Activated naive CD4-positive, alpha-beta T cell treated with anti-CD3 and anti-CD28 coated beads, Interleukin-2, amount 50 U/mL, for 24 hours (primary cell): Measurements from ENCODE around the gene GAS2L3.
"Not testable (repeated sequence)": the region's sequence is repeated elsewhere in the genome, so short reads cannot be mapped to it uniquely, and the experiment has no call there.

Experiments used
- H3K27ac Mint-ChIP-seq: one replicate; pipeline ENCODE4 v1.8.0; 2021; ENCODE audit warnings: mild to moderate bottlenecking, mixed read lengths
- H3K27me3 Mint-ChIP-seq: one replicate; pipeline ENCODE4 v1.8.0; 2021; ENCODE audit warnings: mixed read lengths
- H3K36me3 Mint-ChIP-seq: one replicate; pipeline ENCODE4 v1.8.0; 2021; ENCODE audit warnings: mixed read lengths
- H3K4me1 Mint-ChIP-seq: one replicate; pipeline ENCODE4 v1.8.0; 2021; ENCODE audit warnings: mixed read lengths
- H3K4me3 Mint-ChIP-seq: one replicate; pipeline ENCODE4 v1.8.0; 2021; ENCODE audit warnings: mild to moderate bottlenecking, mixed read lengths
- H3K9me3 Mint-ChIP-seq: one replicate; pipeline ENCODE4 v1.8.0; 2021; ENCODE audit warnings: mixed read lengths

The GAS2L3 gene

DNA sequence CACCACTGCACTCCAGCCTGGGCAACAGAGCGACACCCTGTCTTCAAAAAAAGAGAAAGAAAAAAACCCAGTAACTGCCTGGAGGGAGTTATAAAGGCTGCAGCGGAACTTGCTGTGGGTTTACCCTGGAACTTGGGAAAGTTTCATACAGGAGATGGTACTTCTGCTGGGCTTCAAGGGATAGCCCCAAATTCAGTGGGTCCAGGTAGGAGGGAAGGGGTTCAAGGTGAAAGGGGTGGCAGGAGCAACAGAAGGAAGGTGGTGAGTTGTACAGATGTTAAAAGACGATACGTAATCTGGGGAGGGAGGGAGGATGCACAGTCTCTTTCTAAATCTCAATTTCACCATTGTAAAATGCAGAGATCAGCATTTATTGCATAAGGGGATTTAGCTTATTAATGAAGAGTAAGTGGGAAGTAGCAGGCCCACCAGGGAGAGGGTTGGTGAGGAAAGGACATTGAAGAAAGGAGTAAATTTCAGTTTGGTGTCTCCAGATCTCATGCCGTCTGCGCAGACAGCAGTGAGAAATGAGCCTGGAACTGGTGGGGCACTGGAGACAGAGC is 8.5 kb upstream of the GAS2L3 start:
- Mint-ChIP-seq H3K9me3 (no peaks in the 10 kb centered on the region), H3K27me3 (peaks cover 27% of the 10 kb centered on the region), H3K4me3 (no peak overlapping the region), H3K27ac (no peak overlapping the region), H3K4me1 (no peaks in the 10 kb centered on the region), H3K36me3 (no peaks in the 10 kb centered on the region)

- Mint-ChIP-seq H3K36me3 (no peaks in the 10 kb centered on the region), H3K4me1 (no peaks in the 10 kb centered on the region), H3K27ac (no peak overlapping the region), H3K9me3 (no peaks in the 10 kb centered on the region), H3K4me3 (no peak overlapping the region), H3K27me3 (peaks cover 26% of the 10 kb centered on the region)
Observed at GRCh38 chr12:100565987-100566545, 7.4 kb upstream of the GAS2L3 start.

DNA sequence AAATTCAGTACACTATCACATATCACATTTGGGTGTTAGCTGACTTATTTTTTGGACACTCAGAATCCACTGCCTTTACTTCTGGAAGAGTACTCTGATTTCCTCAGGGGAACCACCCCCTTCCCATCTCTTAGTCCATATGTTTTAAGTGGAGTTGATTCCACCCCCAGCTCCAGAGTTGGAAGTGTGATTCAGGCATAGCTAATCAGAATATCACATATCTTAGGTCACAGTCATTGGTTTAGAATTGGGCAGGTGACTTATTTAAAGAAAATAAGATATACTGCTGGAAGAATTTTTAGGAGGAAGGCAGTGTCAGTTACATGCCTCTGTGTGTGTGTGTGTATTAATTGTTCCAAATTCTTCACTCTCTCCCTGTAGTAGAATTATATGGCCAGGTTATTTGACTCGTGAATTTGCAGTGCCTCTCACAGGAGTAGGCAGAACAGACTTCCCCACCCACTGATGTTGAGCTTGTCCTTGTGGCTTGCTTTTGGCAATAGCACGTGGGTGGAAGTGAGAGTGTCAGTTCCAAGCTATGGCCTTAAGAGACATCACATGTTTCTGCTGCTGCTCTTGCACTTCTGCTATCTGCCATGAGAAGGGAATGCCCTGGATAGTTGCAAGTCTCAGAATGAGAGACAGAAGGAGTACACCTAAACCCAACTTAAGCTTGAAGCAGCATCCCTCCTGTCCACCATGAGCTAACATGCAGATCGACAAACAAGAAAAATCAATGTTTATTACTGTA is 6.4 kb upstream of the GAS2L3 start:
- Mint-ChIP-seq H3K9me3 (no peaks in the 10 kb centered on the region), H3K27me3 (peaks cover 27% of the 10 kb centered on the region), H3K27ac (no peak overlapping the region), H3K4me3 (no peak overlapping the region), H3K36me3 (no peaks in the 10 kb centered on the region), H3K4me1 (no peaks in the 10 kb centered on the region)

DNA sequence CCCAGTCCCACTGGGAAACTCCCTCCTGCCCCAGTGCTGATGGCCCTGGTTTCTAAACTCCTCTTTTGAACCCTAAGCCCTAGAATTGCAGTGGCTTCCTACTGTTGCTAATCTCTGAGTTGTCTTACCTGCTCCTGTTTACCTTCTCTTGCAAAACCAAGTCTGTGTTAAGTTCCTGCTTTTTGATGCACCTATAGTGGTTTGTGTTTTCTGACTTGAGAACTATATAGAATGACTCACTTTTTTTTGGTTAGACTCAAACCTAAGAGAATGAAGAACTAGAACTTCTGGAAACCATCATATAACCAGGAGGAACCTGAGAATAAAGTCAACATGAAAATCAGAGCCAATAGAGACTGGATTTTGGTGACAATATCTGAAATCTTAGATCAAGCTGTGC is 5.5 kb upstream of the GAS2L3 start:
- no peak overlapping the region for H3K27ac Mint-ChIP-seq
- H3K27me3 Mint-ChIP-seq: peaks cover 27% of the 10 kb centered on the region
- H3K9me3 Mint-ChIP-seq: no peaks in the 10 kb centered on the region
- no peaks in the 10 kb centered on the region for H3K36me3 Mint-ChIP-seq
- H3K4me3 Mint-ChIP-seq: no peak overlapping the region
- no peaks in the 10 kb centered on the region for H3K4me1 Mint-ChIP-seq

- Mint-ChIP-seq H3K36me3 (no peaks in the 10 kb centered on the region), H3K27ac (no peak overlapping the region), H3K4me1 (peaks cover 9% of the 10 kb centered on the region), H3K4me3 (peak overlapping the region; percentile 32), H3K9me3 (no peaks in the 10 kb centered on the region), H3K27me3 (peaks cover 16% of the 10 kb centered on the region)
Observed at GRCh38 chr12:100572184-100572583, 1.3 kb upstream of the GAS2L3 start.

GRCh38 chr12:100574187-100575074 is 947 bp downstream of the GAS2L3 start:
- no peak overlapping the region for H3K27ac Mint-ChIP-seq
- peaks cover 9% of the 10 kb centered on the region for H3K4me1 Mint-ChIP-seq
- peaks cover 9% of the 10 kb centered on the region for H3K27me3 Mint-ChIP-seq
- no peaks in the 10 kb centered on the region for H3K36me3 Mint-ChIP-seq
- H3K9me3 Mint-ChIP-seq: no peaks in the 10 kb centered on the region
- peak overlapping the region; percentile 92 for H3K4me3 Mint-ChIP-seq

DNA sequence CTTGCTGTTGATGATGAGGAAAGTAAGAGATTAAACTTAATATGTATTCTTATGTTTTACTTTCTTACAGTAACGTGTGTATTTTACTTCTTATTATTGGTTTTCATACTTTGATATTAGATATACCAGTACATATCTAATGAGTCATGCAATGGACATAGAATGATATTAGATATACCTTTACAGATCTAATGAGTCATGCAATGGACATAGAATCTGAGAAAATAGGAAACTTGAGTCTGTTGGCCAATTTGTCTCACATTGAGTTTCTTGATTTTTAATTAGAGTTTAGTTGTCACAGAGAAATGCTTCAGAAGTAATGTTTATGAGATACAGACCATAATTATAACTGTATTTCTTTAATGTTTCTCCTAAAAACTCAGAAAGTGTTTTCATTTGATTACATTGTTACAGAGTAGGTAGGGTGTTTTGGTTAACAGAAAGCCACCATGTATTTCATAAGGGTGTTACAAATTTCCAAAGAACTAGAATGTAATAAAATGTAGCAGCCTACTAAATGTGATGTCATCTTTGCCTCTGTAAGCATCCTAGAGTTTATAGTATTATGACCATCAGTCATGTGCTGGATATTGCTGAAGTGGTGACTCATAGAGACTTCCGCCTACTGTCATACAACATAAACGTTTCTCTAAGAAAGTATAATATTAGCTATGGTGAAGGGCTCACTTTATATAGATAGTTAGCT is 3.0 kb downstream of the GAS2L3 start:
- Mint-ChIP-seq H3K4me1 (peaks cover 9% of the 10 kb centered on the region), H3K27me3 (peaks cover 9% of the 10 kb centered on the region), H3K9me3 (no peaks in the 10 kb centered on the region), H3K27ac (no peak overlapping the region), H3K36me3 (no peaks in the 10 kb centered on the region), H3K4me3 (no peak overlapping the region)

DNA sequence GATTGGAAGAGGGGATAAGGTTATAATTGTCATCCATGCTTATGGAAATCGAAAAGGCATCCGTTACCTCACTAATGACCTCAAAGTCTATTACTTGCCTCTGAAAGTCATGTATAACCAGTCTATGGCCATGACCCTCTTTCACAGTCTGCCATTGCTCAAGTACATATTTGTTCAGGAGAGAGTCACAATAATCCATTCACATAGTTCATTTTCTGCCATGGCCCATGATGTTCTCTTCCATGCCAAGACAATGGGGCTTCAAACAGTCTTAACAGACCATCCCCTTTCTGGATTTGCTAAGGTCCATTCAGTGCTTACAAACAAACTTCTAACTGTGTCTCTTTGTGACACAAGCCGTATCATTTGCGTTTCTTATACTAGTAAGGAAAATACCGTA is 5.4 kb downstream of the GAS2L3 start:
- no peak overlapping the region for H3K4me3 Mint-ChIP-seq
- H3K36me3 Mint-ChIP-seq: no peaks in the 10 kb centered on the region
- H3K27me3 Mint-ChIP-seq: peaks cover 10% of the 10 kb centered on the region
- H3K4me1 Mint-ChIP-seq: peaks cover 6% of the 10 kb centered on the region
- H3K27ac Mint-ChIP-seq: no peak overlapping the region
- H3K9me3 Mint-ChIP-seq: peaks cover 4% of the 10 kb centered on the region

GRCh38 chr12:100579844-100580243 is 6.4 kb downstream of the GAS2L3 start:
- Mint-ChIP-seq H3K9me3 (peaks cover 4% of the 10 kb centered on the region), H3K36me3 (no peaks in the 10 kb centered on the region), H3K27me3 (peaks cover 7% of the 10 kb centered on the region), H3K27ac (no peak overlapping the region), H3K4me1 (no peaks in the 10 kb centered on the region), H3K4me3 (no peak overlapping the region)

GRCh38 chr12:100584256-100584655 is 10.8 kb downstream of the GAS2L3 start:
- Mint-ChIP-seq H3K27me3 (peaks cover 13% of the 10 kb centered on the region), H3K9me3 (peaks cover 19% of the 10 kb centered on the region), H3K27ac (no peak overlapping the region), H3K36me3 (no peaks in the 10 kb centered on the region), H3K4me3 (no peak overlapping the region), H3K4me1 (no peaks in the 10 kb centered on the region)

- peaks cover 5% of the 10 kb centered on the region for H3K9me3 Mint-ChIP-seq
- H3K27ac Mint-ChIP-seq: no peak overlapping the region
- no peak overlapping the region for H3K4me3 Mint-ChIP-seq
- no peaks in the 10 kb centered on the region for H3K36me3 Mint-ChIP-seq
- no peaks in the 10 kb centered on the region for H3K4me1 Mint-ChIP-seq
- no peaks in the 10 kb centered on the region for H3K27me3 Mint-ChIP-seq
Observed at GRCh38 chr12:100591979-100592378, 18.5 kb downstream of the GAS2L3 start.

DNA sequence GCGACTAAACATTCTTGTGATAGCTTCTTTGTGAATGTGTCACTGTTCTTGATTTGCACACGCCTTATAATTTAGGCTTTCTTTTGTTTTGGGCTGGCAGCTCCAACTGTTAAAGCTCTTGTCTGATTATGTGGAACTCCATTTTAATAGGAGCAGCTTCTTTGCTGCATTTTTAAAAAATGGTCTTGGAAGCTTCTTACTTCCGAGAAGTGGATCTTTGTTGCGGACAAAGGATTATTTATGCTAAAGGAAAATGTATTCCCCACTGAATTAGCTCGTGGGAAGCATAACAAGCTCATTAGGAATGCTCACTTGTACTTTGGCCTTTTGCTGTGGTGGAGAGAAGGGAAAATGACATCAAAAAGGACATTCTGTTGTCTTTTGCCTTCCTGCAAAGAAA is 20.0 kb downstream of the GAS2L3 start:
- no peaks in the 10 kb centered on the region for H3K36me3 Mint-ChIP-seq
- no peak overlapping the region for H3K4me3 Mint-ChIP-seq
- no peaks in the 10 kb centered on the region for H3K4me1 Mint-ChIP-seq
- H3K9me3 Mint-ChIP-seq: peaks cover 5% of the 10 kb centered on the region
- H3K27ac Mint-ChIP-seq: no peak overlapping the region
- no peaks in the 10 kb centered on the region for H3K27me3 Mint-ChIP-seq

DNA sequence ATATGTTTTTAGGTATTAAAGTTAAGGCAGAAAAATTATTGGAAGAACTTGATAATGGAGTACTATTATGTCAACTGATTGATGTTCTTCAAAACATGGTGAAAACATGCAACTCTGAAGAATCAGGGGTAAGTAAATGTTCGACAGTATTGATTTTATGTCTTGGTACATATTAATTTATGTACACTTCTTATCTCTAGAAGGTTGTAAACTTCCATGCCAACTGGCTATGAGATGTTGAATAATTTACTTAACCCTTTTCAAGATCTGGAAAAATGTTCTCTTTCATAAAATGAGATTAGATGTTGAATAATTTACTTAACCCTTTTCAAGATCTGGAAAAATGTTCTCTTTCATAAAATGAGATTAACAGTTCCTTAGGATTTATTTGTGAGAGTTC is 28.1 kb downstream of the GAS2L3 start:
- peaks cover 9% of the 10 kb centered on the region for H3K27me3 Mint-ChIP-seq
- H3K4me1 Mint-ChIP-seq: no peaks in the 10 kb centered on the region
- no peak overlapping the region for H3K4me3 Mint-ChIP-seq
- H3K27ac Mint-ChIP-seq: no peak overlapping the region
- peaks cover 8% of the 10 kb centered on the region for H3K9me3 Mint-ChIP-seq
- no peaks in the 10 kb centered on the region for H3K36me3 Mint-ChIP-seq

DNA sequence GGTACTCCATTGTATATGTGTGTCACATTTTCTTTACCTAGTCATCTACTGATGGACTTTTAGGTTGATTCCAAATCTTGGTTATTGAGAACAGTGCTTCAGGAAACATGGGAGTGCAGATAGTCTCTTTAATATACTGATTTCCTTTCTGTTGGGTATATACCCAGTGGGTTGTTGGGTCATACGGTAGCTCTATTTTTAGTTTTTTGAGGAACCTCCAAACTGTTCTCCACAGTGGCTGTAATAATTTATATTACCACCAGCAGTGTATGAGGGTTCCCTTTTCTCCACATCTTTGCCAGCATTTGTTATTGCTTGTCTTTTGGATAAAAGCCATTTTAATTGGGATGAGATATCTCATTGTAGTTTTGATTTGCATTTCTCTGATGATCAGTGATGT is 29.5 kb downstream of the GAS2L3 start:
- Mint-ChIP-seq H3K9me3 (peaks cover 17% of the 10 kb centered on the region), H3K27me3 (peaks cover 15% of the 10 kb centered on the region)
- H3K4me1 Mint-ChIP-seq, H3K36me3 Mint-ChIP-seq, H3K27ac Mint-ChIP-seq, H3K4me3 Mint-ChIP-seq: not testable (repeated sequence)

GRCh38 chr12:100608776-100609175 is 35.3 kb downstream of the GAS2L3 start:
- Mint-ChIP-seq H3K4me3 (no peak overlapping the region), H3K27ac (no peak overlapping the region), H3K4me1 (no peaks in the 10 kb centered on the region)

More at GRCh38 chr12:100608776-100609175, 35.3 kb downstream of the GAS2L3 start:
- peaks cover 12% of the 10 kb centered on the region for H3K27me3 Mint-ChIP-seq
- peaks cover 17% of the 10 kb centered on the region for H3K9me3 Mint-ChIP-seq
- peaks cover 2% of the 10 kb centered on the region for H3K36me3 Mint-ChIP-seq
